H1 (cell line): ENCODE data around the gene MEP1B. TPM values are rescaled to one million over a fixed set of nuclear protein-coding genes. Genes with fewer than 3 reads are reported as not detected.

Source experiments
- CTCF ChIA-PET: fragments of 300-600 bp; sonication (Branson Sonifier 250); formaldehyde crosslinking; loops from one replicate; lab custom pipeline; 2021; ENCODE audit not compliant: partially characterized antibody; lab: Charles Lee
- POLR2A ChIA-PET: fragments of 300-600 bp; sonication (Branson Sonifier 250); formaldehyde crosslinking; loops from one replicate; lab custom pipeline; 2021; ENCODE audit warnings: inconsistent platforms; ENCODE audit not compliant: partially characterized antibody; lab: Charles Lee
- DNase-seq, 2 experiments: peaks; one replicate each; pipeline versions ENCODE4 v3.0.0 to v3.0.0-alpha.2; 2010 to 2022; ENCODE audit warnings: low spot score in 2 of 2, low read depth in 1 of 2, mixed read lengths in 1 of 2
- FAIRE-seq: peaks from 2 replicates; lab custom pipeline; 2011; peaks lifted over from hg19 to GRCh38; lab: Jason Lieb, UNC
- H2AFZ ChIP-seq: 2 replicates; pipeline ENCODE4 v1.8.1; 2012; ENCODE audit warnings: low read length, inconsistent platforms
- H2AK5ac ChIP-seq: 2 replicates; pipeline ENCODE4 v1.6.1; 2013; ENCODE audit warnings: low read depth, low read length
- H2BK120ac ChIP-seq: replicated peaks from 2 replicates; pipeline ENCODE3; 2013; ENCODE audit warnings: low read depth, low read length, inconsistent platforms
- H2BK12ac ChIP-seq: 2 replicates; pipeline ENCODE4 v1.6.1; 2013; ENCODE audit warnings: low read depth, low read length
- H2BK15ac ChIP-seq: 2 replicates; pipeline ENCODE4 v1.6.1; 2013; ENCODE audit warnings: low read length
- H2BK20ac ChIP-seq: 2 replicates; pipeline ENCODE4 v1.6.1; 2013; ENCODE audit warnings: low read length
- H2BK5ac ChIP-seq: 2 replicates; pipeline ENCODE4 v1.6.1; 2013; ENCODE audit warnings: low read depth, low read length
- H3K14ac ChIP-seq: 2 replicates; pipeline ENCODE4 v1.6.1; 2013; ENCODE audit warnings: inconsistent platforms; ENCODE audit not compliant: insufficient read length
- H3K18ac ChIP-seq: 2 replicates; pipeline ENCODE4 v1.6.1; 2013; ENCODE audit warnings: low read length; ENCODE audit errors: extremely low read depth
- H3K23ac ChIP-seq: 2 replicates; pipeline ENCODE4 v1.6.1; 2013; ENCODE audit warnings: inconsistent platforms; ENCODE audit not compliant: insufficient read length
- H3K23me2 ChIP-seq: 2 replicates; pipeline ENCODE4 v1.6.1; 2013; ENCODE audit warnings: low read depth, low read length
- H3K27ac ChIP-seq: 2 replicates; pipeline ENCODE4 v1.6.1; 2011; ENCODE audit warnings: low read depth, low read length, inconsistent platforms
- H3K27me3 ChIP-seq, 4 experiments: replicated peaks in 1 of 4; 1 replicate in 1 of 4; 2 replicates in 3 of 4; pipeline versions ENCODE4 v1.6.1 to v1.8.1; 2011 to 2013; ENCODE audit warnings: low read length in 3 of 4, mild to moderate bottlenecking in 3 of 4, inconsistent platforms in 2 of 4, mixed read lengths in 2 of 4, moderate library complexity in 1 of 4; ENCODE audit not compliant: control insufficient read depth in 3 of 4, insufficient read depth in 3 of 4; ENCODE audit errors: extremely low read depth in 1 of 4
- H3K36me3 ChIP-seq, 4 experiments: 2 replicates each; pipeline versions ENCODE4 v1.6.1 to v1.8.1; 2011 to 2013; ENCODE audit warnings: mild to moderate bottlenecking in 4 of 4, low read length in 3 of 4, moderate library complexity in 2 of 4, control low read depth in 1 of 4, inconsistent platforms in 1 of 4; ENCODE audit not compliant: insufficient read depth in 4 of 4, control insufficient read depth in 2 of 4
- H3K4ac ChIP-seq: replicated peaks from 2 replicates; pipeline ENCODE3; 2013; ENCODE audit warnings: low read length, low read depth, mixed read lengths, inconsistent platforms; ENCODE audit not compliant: insufficient read length
- H3K4me1 ChIP-seq, 4 experiments: replicated peaks in 1 of 4; 1 replicate in 1 of 4; 2 replicates in 3 of 4; pipeline versions ENCODE4 v1.6.1 to v1.8.1; 2011 to 2013; ENCODE audit warnings: low read length in 3 of 4, inconsistent platforms in 2 of 4, mixed read lengths in 1 of 4; ENCODE audit not compliant: insufficient read depth in 4 of 4, control insufficient read depth in 3 of 4
- H3K4me2 ChIP-seq, 2 experiments: 2 replicates each; pipeline versions ENCODE4 v1.6.1 to v1.8.1; 2011 to 2013; ENCODE audit warnings: low read depth in 2 of 2, low read length in 2 of 2, control low read depth in 1 of 2, inconsistent platforms in 1 of 2, mild to moderate bottlenecking in 1 of 2; ENCODE audit not compliant: insufficient read depth in 1 of 2
- H3K4me3 ChIP-seq, 4 experiments: fragments of 200-600, 300-600 bp in 1 of 4; sonication (generic), shearing (Covaris generic), sonication (Bioruptor Twin) in 1 of 4; 2 replicates each; pipeline versions ENCODE4 v1.5.1 to v1.8.1; 2011 to 2016; ENCODE audit warnings: low read length in 4 of 4, low read depth in 3 of 4, control low read depth in 2 of 4, inconsistent platforms in 2 of 4, mild to moderate bottlenecking in 2 of 4, mixed read lengths in 1 of 4, moderate library complexity in 1 of 4; ENCODE audit not compliant: insufficient read depth in 2 of 4; ENCODE audit errors: extremely low read depth in 1 of 4
- H3K56ac ChIP-seq: replicated peaks from 2 replicates; pipeline ENCODE3; 2013; ENCODE audit warnings: low read depth, mild to moderate bottlenecking, mixed read lengths, low read length, inconsistent platforms; ENCODE audit not compliant: insufficient read length
- H3K79me1 ChIP-seq: 2 replicates; pipeline ENCODE4 v1.6.1; 2013; ENCODE audit warnings: low read depth, low read length, control low read depth
- H3K79me2 ChIP-seq, 2 experiments: 2 replicates each; pipeline versions ENCODE4 v1.6.1 to v1.8.1; 2012 to 2013; ENCODE audit warnings: low read length in 2 of 2, mild to moderate bottlenecking in 2 of 2, inconsistent platforms in 1 of 2; ENCODE audit not compliant: insufficient read depth in 2 of 2, control insufficient read depth in 1 of 2
- H3K9ac ChIP-seq, 4 experiments: replicated peaks in 1 of 4; 1 replicate in 1 of 4; 2 replicates in 3 of 4; pipeline versions ENCODE4 v1.6.1 to v1.8.1; 2011 to 2013; ENCODE audit warnings: low read depth in 3 of 4, low read length in 3 of 4, control low read depth in 2 of 4, mild to moderate bottlenecking in 2 of 4, moderate library complexity in 2 of 4, inconsistent platforms in 1 of 4; ENCODE audit errors: extremely low read depth in 1 of 4
- H3K9me3 ChIP-seq, 2 experiments: 2 replicates each; pipeline versions ENCODE4 v1.6.1 to v1.8.1; 2012 to 2013; ENCODE audit warnings: mild to moderate bottlenecking in 2 of 2, moderate library complexity in 2 of 2, control low read depth in 1 of 2, inconsistent platforms in 1 of 2, low read depth in 1 of 2, low read length in 1 of 2, mixed read lengths in 1 of 2; ENCODE audit not compliant: insufficient read depth in 2 of 2
- H4K20me1 ChIP-seq, 2 experiments: replicated peaks in 1 of 2; 2 replicates each; pipeline versions ENCODE3 to v1.8.1; 2011 to 2013; ENCODE audit warnings: inconsistent platforms in 2 of 2, low read length in 2 of 2, mild to moderate bottlenecking in 1 of 2; ENCODE audit not compliant: insufficient read depth in 2 of 2, control insufficient read depth in 1 of 2
- H4K5ac ChIP-seq: 2 replicates; pipeline ENCODE4 v1.6.1; 2013; ENCODE audit warnings: low read length, low read depth, mixed read lengths, inconsistent platforms; ENCODE audit not compliant: insufficient read length
- H4K8ac ChIP-seq: 2 replicates; pipeline ENCODE4 v1.8.0; 2013; ENCODE audit warnings: mild to moderate bottlenecking, moderate library complexity, low read length, inconsistent platforms; ENCODE audit not compliant: insufficient read depth; ENCODE audit errors: extremely low read depth
- H4K91ac ChIP-seq: replicated peaks from 2 replicates; pipeline ENCODE3; 2013; ENCODE audit warnings: low read length, mixed read lengths, inconsistent platforms; ENCODE audit not compliant: insufficient read length
- CHD1 ChIP-seq: IDR thresholded peaks from 2 replicates; pipeline ENCODE4 v1.6.1; 2012; ENCODE audit warnings: low read depth, low read length, improper control_type of control experiment
- EZH2 ChIP-seq: fragments of 200-600 bp; sonication (generic); IDR thresholded peaks from 2 replicates; pipeline ENCODE4 v1.7.1; 2012; ENCODE audit warnings: low read depth, mild to moderate bottlenecking, moderate library complexity, low read length, inconsistent platforms; ENCODE audit not compliant: severe bottlenecking
- GTF2F1 ChIP-seq: IDR thresholded peaks from 2 replicates; pipeline ENCODE4 v1.6.1; 2012; ENCODE audit warnings: low read depth, low read length, improper control_type of control experiment, borderline replicate concordance
- JUND ChIP-seq: IDR thresholded peaks from 2 replicates; pipeline ENCODE4 v1.6.1; 2011; ENCODE audit warnings: mild to moderate bottlenecking, improper control_type of control experiment, low read length
- NRF1 ChIP-seq: IDR thresholded peaks from 2 replicates; pipeline ENCODE4 v1.6.1; 2011; ENCODE audit warnings: mild to moderate bottlenecking, low read depth, low read length, improper control_type of control experiment
- PHF8 ChIP-seq: fragments of 200-600 bp; sonication (generic); conservative IDR thresholded peaks from 2 replicates; pipeline ENCODE4 v1.7.1; 2012; ENCODE audit warnings: low read depth, mild to moderate bottlenecking, inconsistent platforms, low read length, moderate library complexity
- POLR2A ChIP-seq, 2 experiments: IDR thresholded peaks; 1 replicate in 1 of 2; 2 replicates in 1 of 2; pipeline ENCODE4 v1.6.1; 2011; ENCODE audit warnings: low read depth in 2 of 2, low read length in 2 of 2, mild to moderate bottlenecking in 2 of 2; ENCODE audit errors: control extremely low read depth in 1 of 2
- POLR2AphosphoS5 ChIP-seq: IDR thresholded peaks from 2 replicates; pipeline ENCODE4 v1.6.1; 2011; ENCODE audit warnings: low read depth, low read length
- POU5F1 ChIP-seq: IDR thresholded peaks from 2 replicates; pipeline ENCODE4 v1.6.1; 2011; ENCODE audit warnings: low read depth, mild to moderate bottlenecking, low read length, moderate library complexity
- RNF2 ChIP-seq: fragments of 200-900, 300-1000 bp; sonication (generic); IDR thresholded peaks from 2 replicates; pipeline ENCODE4 v1.7.1; 2016; ENCODE audit warnings: borderline replicate concordance, low read depth, mild to moderate bottlenecking, antibody characterized with exemption, low read length; ENCODE audit not compliant: poor library complexity, severe bottlenecking; ENCODE audit errors: missing control alignments
- SIN3A ChIP-seq, 2 experiments: IDR thresholded peaks in 1 of 2; conservative IDR thresholded peaks in 1 of 2; 2 replicates each; pipeline ENCODE4 v1.6.1; 2011 to 2012; ENCODE audit warnings: low read length in 2 of 2, improper control_type of control experiment in 1 of 2, low read depth in 1 of 2, mild to moderate bottlenecking in 1 of 2
- SP4 ChIP-seq: IDR thresholded peaks from 2 replicates; pipeline ENCODE4 v1.6.1; 2012; ENCODE audit warnings: low read length, inconsistent platforms
- TCF12 ChIP-seq: IDR thresholded peaks from 2 replicates; pipeline ENCODE4 v1.6.1; 2011; ENCODE audit warnings: low read depth, mild to moderate bottlenecking, low read length
- YY1 ChIP-seq: IDR thresholded peaks from 2 replicates; pipeline ENCODE4 v1.6.1; 2011; ENCODE audit warnings: low read depth, mild to moderate bottlenecking, low read length
- WGBS, 2 experiments: shearing (Covaris generic) in 1 of 2; methylation state at CpG; one replicate each; pipeline versions ENCODE4 v1.1.6 to v1.1.7; 2013 to 2015; ENCODE audit warnings: low lambda C conversion rate in 2 of 2, mixed read lengths in 2 of 2, inconsistent platforms in 1 of 2, low coverage in 1 of 2, missing lambda C conversion rate in 1 of 2; ENCODE audit not compliant: insufficient replicate concordance in 2 of 2, insufficient coverage in 1 of 2, insufficient read length in 1 of 2; ENCODE audit errors: extremely low coverage in 1 of 2, missing lambda C conversion rate in 1 of 2; 5-methylcytosine and 5-hydroxymethylcytosine counted together
- polyA plus RNA-seq, 7 experiments: library from polyadenylated mRNA; depleted of rRNA in 3 of 7; stranded (reverse) in 5 of 7; unstranded in 2 of 7; fragments of >200 nt in 5 of 7; fragments of 200-250 nt in 2 of 7; gene quantifications; 1 replicate in 5 of 7; 2 replicates in 1 of 7; 4 replicates in 1 of 7; pipeline versions ENCODE4 v1.2.1 to v1.2.3, GENCODE V29; 2011 to 2013; ENCODE audit warnings: missing spikeins in 2 of 7, mixed read lengths in 2 of 7
- total RNA-seq: library from RNA; stranded (reverse); fragmentation: NEBNext Ultra II Directional; extraction: Animal tissue kit (Norgen Biotek cat#: 25700); gene quantifications from 2 replicates; pipeline ENCODE4 v1.2.1, GENCODE V29; 2021

The MEP1B gene
- total and polyA plus RNA-seq, 2 of the 8 experiments (the other 6 are each of a cell fraction or from before 2014, with no cell fraction given): not detected

DNA sequence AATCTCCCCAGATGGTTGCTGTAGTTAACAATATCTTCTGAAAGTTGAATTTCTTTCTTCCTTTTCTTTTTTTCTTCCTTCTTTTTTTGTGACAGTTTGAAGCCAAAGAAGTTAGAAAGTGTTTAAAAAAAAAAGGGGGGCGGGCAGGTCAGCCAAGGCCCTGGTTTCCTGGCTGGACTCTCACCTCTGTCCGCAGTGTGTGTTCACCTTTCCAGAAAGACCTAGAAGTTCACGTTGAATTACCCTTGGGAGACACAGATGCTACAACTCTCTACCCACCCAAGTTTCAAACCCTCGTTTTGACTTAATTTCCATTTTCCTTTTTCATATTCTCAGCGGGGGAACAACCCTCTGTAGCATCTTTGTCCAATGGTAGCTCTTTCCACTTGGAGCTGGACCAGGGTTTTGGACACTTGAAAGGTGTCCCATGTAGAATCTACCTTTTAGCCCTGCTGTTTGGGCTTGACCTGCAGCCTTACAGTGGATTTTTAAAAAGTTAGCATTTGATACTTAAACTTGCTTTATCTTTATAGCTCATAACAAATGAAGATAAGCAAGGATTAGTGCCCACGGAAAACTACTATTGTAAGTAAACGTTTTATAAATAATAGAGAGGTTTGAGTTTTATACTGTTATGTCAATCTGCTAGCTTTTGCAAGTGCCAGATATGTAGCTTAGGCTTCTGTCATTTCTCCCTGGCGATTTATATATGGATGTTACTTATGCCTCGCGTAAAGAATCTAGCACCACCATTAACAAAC, 20.0 kb downstream of the MEP1B start:
- Histone ChIP-seq H2AFZ (no peak overlapping the region), H4K91ac (no peak overlapping the region), H3K4ac (no peak overlapping the region), H4K20me1 (no peaks in the 10 kb centered on the region), H3K79me1 (no peaks in the 10 kb centered on the region), H4K8ac (no peak overlapping the region), H3K9ac (no peak overlapping the region), H3K14ac (no peak overlapping the region), H3K23ac (no peak overlapping the region), H2BK15ac (no peak overlapping the region), H2BK12ac (no peak overlapping the region), H3K23me2 (no peaks in the 10 kb centered on the region), H2BK5ac (no peak overlapping the region), H3K4me1 (no peaks in the 10 kb centered on the region), H3K36me3 (no peaks in the 10 kb centered on the region; a peak in 1 of 8 replicates), H3K79me2 (no peaks in the 10 kb centered on the region), H4K5ac (no peak overlapping the region), H3K18ac (no peak overlapping the region), H3K27me3 (no peaks in the 10 kb centered on the region), H2BK120ac (no peak overlapping the region), H3K9me3 (no peaks in the 10 kb centered on the region), H3K4me2 (no peak overlapping the region), H3K27ac (no peak overlapping the region), H2BK20ac (no peak overlapping the region), H3K4me3 (no peak overlapping the region), H2AK5ac (no peak overlapping the region), H3K56ac (no peak overlapping the region)
- WGBS, 2 experiments: 87% methylated on average over 10 of the region's 10 CpGs; no CpG with 5 or more reads in 1 of the 2 experiments
- ChIA-PET POLR2A (no interaction called here), CTCF (interaction anchor here (1.0 to 1.2 kb wide), 2 partner anchors 62 to 79 kb away, joined by 3 to 4 read pairs; no protein-coding TSS in a partner anchor)
- FAIRE-seq (no peak), DNase-seq (no peak)
- TF ChIP-seq EZH2 (no peak), SP4 (no peak), POU5F1 (no peak), YY1 (no peak), NRF1 (no peak), CHD1 (no peak), PHF8 (no peak), TCF12 (no peak), SIN3A (conservative IDR thresholded peaks at IDR 0.05 in 1 of 2, IDR thresholded peaks at IDR 0.05 in 1 of 2; ENCODE audit: low read depth in 1 of 2, low read length in 2 of 2) (no peak), POLR2AphosphoS5 (no peak), RNF2 (no peak), POLR2A (IDR thresholded peaks at IDR 0.05; ENCODE audit: control extremely low read depth in 1 of 2, low read depth in 2 of 2, low read length in 2 of 2) (no peak), JUND (no peak), GTF2F1 (no peak)
